Measurements from ENCODE around the gene AKAP9.
"Not testable (repeated sequence)": the region's sequence is repeated elsewhere in the genome, so short reads cannot be mapped to it uniquely, and the experiment has no call there.

AKAP9 gene

GRCh38 chr7:91940572-91941341, at the start of gene AKAP9:
AKAP9 (plus strand) TSS chr7:91940862; CDS start chr7:91941100, 238 bp downstream.
- FAIRE-seq (peak; percentile 36), DNase-seq (ENCODE audit: insufficient read length, low spot score) (peak; percentile 70)

GRCh38 chr7:91892099-91892705, 48.5 kb upstream of the AKAP9 start:
- FAIRE-seq (no peak), DNase-seq (ENCODE audit: insufficient read length, low spot score) (no peak)

GRCh38 chr7:91892821-91893340, 47.8 kb upstream of the AKAP9 start:
- DNase-seq (ENCODE audit: insufficient read length, low spot score) (no peak), FAIRE-seq (no peak)

GRCh38 chr7:91893699-91894098, 47.0 kb upstream of the AKAP9 start:
- not testable (repeated sequence) for FAIRE-seq; DNase-seq (ENCODE audit: insufficient read length, low spot score)

GRCh38 chr7:91894781-91895480, 45.7 kb upstream of the AKAP9 start:
- no peak for DNase-seq (ENCODE audit: insufficient read length, low spot score)
- no peak for FAIRE-seq

GRCh38 chr7:91898240-91898992, 42.2 kb upstream of the AKAP9 start:
- FAIRE-seq (no peak), DNase-seq (ENCODE audit: insufficient read length, low spot score) (no peak)

- FAIRE-seq (no peak), DNase-seq (ENCODE audit: insufficient read length, low spot score) (no peak)
Observed at GRCh38 chr7:91899563-91899962, 41.1 kb upstream of the AKAP9 start.

GRCh38 chr7:91910171-91910570, 30.5 kb upstream of the AKAP9 start:
- no peak for FAIRE-seq
- DNase-seq (ENCODE audit: insufficient read length, low spot score), result no peak

GRCh38 chr7:91911121-91911520, 29.5 kb upstream of the AKAP9 start:
- FAIRE-seq (no peak), DNase-seq (ENCODE audit: insufficient read length, low spot score) (no peak)

GRCh38 chr7:91912494-91912893, 28.2 kb upstream of the AKAP9 start:
- FAIRE-seq (no peak), DNase-seq (ENCODE audit: insufficient read length, low spot score) (no peak)

GRCh38 chr7:91913612-91914011, 27.1 kb upstream of the AKAP9 start:
- FAIRE-seq, result no peak
- no peak for DNase-seq (ENCODE audit: insufficient read length, low spot score)

- no peak for FAIRE-seq
- no peak for DNase-seq (ENCODE audit: insufficient read length, low spot score)
Observed at GRCh38 chr7:91915401-91916050, 25.1 kb upstream of the AKAP9 start.

- DNase-seq (ENCODE audit: insufficient read length, low spot score), result no peak
- no peak for FAIRE-seq
Observed at GRCh38 chr7:91916051-91916440, 24.6 kb upstream of the AKAP9 start.

GRCh38 chr7:91918356-91918755, 22.3 kb upstream of the AKAP9 start:
- DNase-seq (ENCODE audit: insufficient read length, low spot score) (no peak), FAIRE-seq (no peak)

- DNase-seq (ENCODE audit: insufficient read length, low spot score) (no peak), FAIRE-seq (no peak)
Observed at GRCh38 chr7:91922857-91923256, 17.8 kb upstream of the AKAP9 start.

- FAIRE-seq, result no peak
- DNase-seq (ENCODE audit: insufficient read length, low spot score), result no peak
Observed at GRCh38 chr7:91927912-91928311, 12.8 kb upstream of the AKAP9 start.

- FAIRE-seq (no peak), DNase-seq (ENCODE audit: insufficient read length, low spot score) (no peak)
Observed at GRCh38 chr7:91929463-91929862, 11.2 kb upstream of the AKAP9 start.

GRCh38 chr7:91940171-91940570, 491 bp upstream of the AKAP9 start:
- DNase-seq (ENCODE audit: insufficient read length, low spot score) (peak; percentile 21), FAIRE-seq (no peak)

- FAIRE-seq, result no peak
- DNase-seq (ENCODE audit: insufficient read length, low spot score), result no peak
Observed at GRCh38 chr7:91941450-91941849, 788 bp downstream of the AKAP9 start.

- DNase-seq (ENCODE audit: insufficient read length, low spot score), result no peak
- FAIRE-seq, result no peak
Observed at GRCh38 chr7:91942312-91942711, 1.6 kb downstream of the AKAP9 start.
